HEK293 (cell line): ENCODE measurements around the gene NBPF1.
A peak's percentile ranks its signal among the peaks of the same experiment; 100 is the strongest.
"Not testable (repeated sequence)": the region's sequence is repeated elsewhere in the genome, so short reads cannot be mapped to it uniquely, and the experiment has no call there.

Source experiments
- CTCF ChIA-PET: fragments of 350-600 bp; formaldehyde crosslinking; extraction: SDS; loops from one replicate; lab custom pipeline; 2021; ENCODE audit warnings: antibody characterized with exemption; lab: Yijun Ruan, JAX
- POLR2A ChIA-PET: fragments of 300-600 bp; formaldehyde crosslinking; extraction: SDS; loops from one replicate; lab custom pipeline; 2020; ENCODE audit warnings: antibody characterized with exemption, inconsistent platforms; lab: Yijun Ruan, JAX
- H3K27ac ChIP-seq: fragments of 200-500 bp; sonication (Bioruptor generic); 2 replicates; pipeline ENCODE4 v1.5.1; 2014; ENCODE audit warnings: low read depth, low read length, control low read depth, inconsistent platforms; ENCODE audit errors: extremely low read depth
- H3K36me3 ChIP-seq, 2 experiments: fragments of 200-500 bp in 1 of 2; sonication (Bioruptor generic) in 1 of 2; 1 replicate in 1 of 2; 2 replicates in 1 of 2; pipeline ENCODE4 v1.5.1; 2014 to 2017; ENCODE audit warnings: inconsistent platforms in 2 of 2, low read length in 2 of 2; ENCODE audit not compliant: control insufficient read depth in 2 of 2, insufficient read depth in 1 of 2
- H3K4me1 ChIP-seq: fragments of 200-500 bp; sonication (Bioruptor generic); 2 replicates; pipeline ENCODE4 v1.5.1; 2014; ENCODE audit warnings: mild to moderate bottlenecking, low read length, inconsistent platforms; ENCODE audit not compliant: control insufficient read depth, insufficient read depth
- H3K4me3 ChIP-seq: 2 replicates; pipeline ENCODE4 v1.5.1; 2011; ENCODE audit warnings: low read depth, mild to moderate bottlenecking, control low read depth, low read length, moderate library complexity
- H3K9me3 ChIP-seq: fragments of 200-500 bp; sonication (Bioruptor generic); 2 replicates; pipeline ENCODE4 v1.5.1; 2014; ENCODE audit warnings: low read depth, low read length, inconsistent platforms; ENCODE audit not compliant: control insufficient read depth, insufficient read depth
- SP2 ChIP-seq: fragments of 450-650 bp; formaldehyde crosslinking; IDR thresholded peaks from 2 replicates; pipeline ENCODE4 v1.5.1; 2016; ENCODE audit warnings: missing biosample characterization, missing genetic modification characterization
- ZBTB26 ChIP-seq: fragments of 450-650 bp; formaldehyde crosslinking; optimal IDR thresholded peaks from 2 replicates; pipeline ENCODE3; 2016; ENCODE audit warnings: missing biosample characterization, mild to moderate bottlenecking, missing genetic modification characterization
- ZNF76 ChIP-seq: fragments of 450-650 bp; formaldehyde crosslinking; IDR thresholded peaks from 2 replicates; pipeline ENCODE4; 2016; ENCODE audit warnings: low read depth, missing biosample characterization, missing genetic modification characterization, borderline replicate concordance

Gene NBPF1

DNA sequence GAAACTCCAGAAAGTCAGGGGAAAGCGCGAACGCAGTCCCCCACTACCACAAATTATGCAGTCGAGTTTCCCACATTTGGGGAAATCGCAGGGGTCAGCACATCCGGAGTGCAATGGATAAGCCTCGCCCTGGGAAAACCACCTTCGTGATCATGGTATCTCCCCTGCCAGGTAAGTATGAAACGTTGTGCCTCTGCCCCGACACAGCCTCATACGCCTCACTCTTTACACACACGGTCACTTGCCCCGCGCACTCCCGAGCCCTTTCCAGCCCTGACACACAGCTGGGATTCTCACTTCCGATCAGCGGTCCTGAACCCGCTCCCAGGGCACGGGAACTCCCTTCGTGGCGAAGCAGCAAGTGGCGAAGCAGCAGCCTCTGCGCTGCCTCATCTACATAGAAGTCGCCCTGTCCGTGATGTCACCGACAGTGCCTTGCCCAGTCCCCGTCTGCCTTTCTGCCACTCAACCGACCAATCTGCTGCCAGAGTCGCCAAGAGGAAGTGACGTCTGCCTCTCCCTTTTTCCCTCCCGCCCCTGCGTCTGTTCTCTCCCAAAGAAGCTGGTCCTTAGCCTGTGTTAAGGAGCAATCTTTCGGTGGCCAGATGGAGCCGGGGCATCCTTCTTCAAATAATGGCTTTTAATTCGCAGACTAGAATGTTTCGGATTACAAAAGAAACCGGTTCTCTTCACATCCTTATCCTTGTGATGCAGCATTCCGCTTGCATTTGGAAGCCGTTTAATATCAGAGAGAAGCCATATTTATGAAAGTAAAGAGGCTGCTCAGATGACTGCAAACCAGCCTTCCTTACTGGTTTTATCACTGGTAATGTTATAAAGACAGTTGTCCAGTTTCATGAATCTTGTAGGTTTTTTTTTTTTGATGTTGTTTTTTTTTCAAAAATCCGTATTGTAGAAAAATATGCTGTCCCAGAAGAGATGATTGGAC is 99.0 kb downstream of the NBPF1 start, which contains the start of gene RNU1-1:
Gene RNU1-1, minus strand, starts transcription at position 179 of the 949 bp plus-strand sequence.
- H3K27ac ChIP-seq = peak within 1 kb of the TSS; percentile 88
- CTCF ChIA-PET = interaction anchor here (0.6 kb wide), 1 partner anchor 118 kb away, joined by 3 read pairs; no protein-coding TSS in a partner anchor
- not testable (repeated sequence) for H3K4me1 ChIP-seq, H3K9me3 ChIP-seq
- TF ChIP-seq ZNF76 (tag by site-specific recombination) = peak; percentile 61; the same call in 1 of the 2 replicates
- peak; percentile 47 for TF ChIP-seq ZBTB26 (tag by site-specific recombination)
- 0 out of 2 replicates have a peak, but pooled peaks have one; percentile 16 for TF ChIP-seq SP2 (tag by site-specific recombination)
- TF ChIP-seq, all 188 proteins: peak for 3; not testable (repeated sequence) for 185
- POLR2A ChIA-PET = interaction anchor here (0.7 to 0.9 kb wide), 3 partner anchors 21 to 121 kb away, joined by 3 to 5 read pairs (median 3); no protein-coding TSS in a partner anchor
- not testable (repeated sequence) for H3K36me3 ChIP-seq
- H3K4me3 ChIP-seq = peak within 1 kb of the TSS; percentile 27

GRCh38 chr1:16513412-16514106 is 99.8 kb downstream of the NBPF1 start:
- CTCF ChIA-PET = interaction anchor here (0.6 kb wide), 2 partner anchors 119 to 663 kb away, joined by 3 read pairs; no protein-coding TSS in a partner anchor
- H3K27ac ChIP-seq, H3K36me3 ChIP-seq, H3K4me1 ChIP-seq, H3K9me3 ChIP-seq, H3K4me3 ChIP-seq: not testable (repeated sequence)
- POLR2A ChIA-PET = interaction anchor here (0.6 to 0.9 kb wide), 4 partner anchors 21 to 191 kb away, joined by 3 to 5 read pairs (median 4); no protein-coding TSS in a partner anchor

GRCh38 chr1:16512624-16513411 is 100.5 kb downstream of the NBPF1 start:
- H3K4me3 ChIP-seq, H3K36me3 ChIP-seq, H3K27ac ChIP-seq, POLR2A ChIA-PET, H3K9me3 ChIP-seq, H3K4me1 ChIP-seq: not testable (repeated sequence)
- CTCF ChIA-PET = interaction anchor here (0.6 kb wide), 1 partner anchor 663 kb away, joined by 3 read pairs; no protein-coding TSS in a partner anchor
